ENCODE measurements around the gene PDE6A. TPM values are rescaled to one million over a fixed set of nuclear protein-coding genes. Genes with fewer than 3 reads are reported as not detected.

The PDE6A gene
- total and polyA plus RNA-seq, 4 donors = 0.13 TPM; not detected in 3

DNA sequence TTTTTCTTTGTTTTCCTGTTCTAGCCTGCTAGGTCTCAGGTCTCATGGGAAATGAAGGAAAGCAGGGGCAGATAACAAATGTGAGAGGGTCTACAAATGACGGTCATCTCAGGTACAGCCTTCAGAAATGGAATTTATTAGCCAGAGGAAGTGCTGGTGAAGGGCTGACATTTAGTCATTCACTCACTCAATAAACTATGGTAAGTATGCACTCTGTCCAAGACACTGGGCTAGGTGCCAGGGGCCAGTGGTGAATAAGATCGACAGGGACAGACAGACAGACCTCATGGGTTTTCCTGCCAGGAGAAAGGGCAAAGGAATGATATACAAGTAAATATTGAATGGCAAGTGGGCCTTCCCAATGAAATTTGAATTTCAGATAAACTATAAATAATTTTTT is 6.3 kb downstream of the PDE6A start:
- Histone ChIP-seq H3K36me3 (ENCODE audit: control insufficient read depth in 1 of 2, insufficient read depth in 2 of 2, low read length in 1 of 2) (no peaks in the 10 kb centered on the region), H3K27ac (ENCODE audit: low read depth in 1 of 2, low read length in 2 of 2) (peak overlapping the region in 1 of 2 donors; percentile 45), H3K9me3 (ENCODE audit: control insufficient read depth, low read length) (no peaks in the 10 kb centered on the region), H3K27me3 (ENCODE audit: control insufficient read depth in 1 of 2, insufficient read depth in 2 of 2, low read length in 1 of 2) (no peaks in the 10 kb centered on the region), H3K4me1 (ENCODE audit: control insufficient read depth in 1 of 2, insufficient read depth in 2 of 2, low read length in 2 of 2) (peaks cover 10 to 13% of the 10 kb centered on the region in 2 donors), H3K4me3 (ENCODE audit: low read length in 2 of 2) (no peak overlapping the region)
- intact Hi-C loops (cut with DNase I) = no loop called here
- ATAC-seq (ENCODE audit: low FRiP score) (no peak), DNase-seq (peak; percentile 72 to 85)
- WGBS, 2 donors = 7 to 16% methylated on average over 2 of the region's 2 CpGs

GRCh38 chr5:149937610-149938009 is 7.0 kb downstream of the PDE6A start:
- Histone ChIP-seq H3K27ac (ENCODE audit: low read depth in 1 of 2, low read length in 2 of 2) (no peak overlapping the region), H3K36me3 (ENCODE audit: control insufficient read depth in 1 of 2, insufficient read depth in 2 of 2, low read length in 1 of 2) (no peaks in the 10 kb centered on the region), H3K27me3 (ENCODE audit: control insufficient read depth in 1 of 2, insufficient read depth in 2 of 2, low read length in 1 of 2) (no peaks in the 10 kb centered on the region), H3K4me1 (ENCODE audit: control insufficient read depth in 1 of 2, insufficient read depth in 2 of 2, low read length in 2 of 2) (peaks cover 10 to 13% of the 10 kb centered on the region in 2 donors), H3K9me3 (ENCODE audit: control insufficient read depth, low read length) (no peaks in the 10 kb centered on the region), H3K4me3 (ENCODE audit: low read length in 2 of 2) (no peak overlapping the region)
- no peak for ATAC-seq (ENCODE audit: low FRiP score)
- DNase-seq = no peak
- intact Hi-C loops (cut with DNase I) = no loop called here
- 95 to 100% methylated on average over 1 of the region's 1 CpG for WGBS, 2 donors

DNA sequence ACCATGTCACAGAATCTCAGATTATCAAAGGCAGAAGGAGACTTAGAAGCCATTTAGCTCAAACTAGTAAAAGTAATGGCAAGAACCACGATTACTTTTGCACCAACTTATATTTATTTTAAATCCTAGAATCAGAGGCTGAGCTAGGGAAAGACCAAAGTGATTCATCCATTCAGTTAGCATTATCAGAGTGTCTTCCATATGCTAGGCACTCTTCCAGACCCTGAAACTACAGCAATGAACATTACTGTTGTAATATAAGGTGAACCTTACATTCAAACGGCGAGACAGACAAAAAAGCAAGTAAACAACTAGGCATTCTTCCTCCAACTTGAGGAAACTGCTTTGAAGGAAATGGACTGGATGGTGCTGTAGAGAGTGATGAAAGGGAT is 7.9 kb downstream of the PDE6A start:
- intact Hi-C loops (cut with DNase I) = no loop called here
- H3K36me3 ChIP-seq (ENCODE audit: control insufficient read depth in 1 of 2, insufficient read depth in 2 of 2, low read length in 1 of 2) = no peaks in the 10 kb centered on the region
- H3K4me1 ChIP-seq (ENCODE audit: control insufficient read depth in 1 of 2, insufficient read depth in 2 of 2, low read length in 2 of 2) = peaks cover 10 to 13% of the 10 kb centered on the region in 2 donors
- DNase-seq = no peak
- no peaks in the 10 kb centered on the region for H3K27me3 ChIP-seq (ENCODE audit: control insufficient read depth in 1 of 2, insufficient read depth in 2 of 2, low read length in 1 of 2)
- H3K27ac ChIP-seq (ENCODE audit: low read depth in 1 of 2, low read length in 2 of 2) = no peak overlapping the region
- H3K4me3 ChIP-seq (ENCODE audit: low read length in 2 of 2) = no peak overlapping the region
- 90 to 92% methylated on average over 3 of the region's 3 CpGs for WGBS, 2 donors
- no peak for ATAC-seq (ENCODE audit: low FRiP score)
- no peaks in the 10 kb centered on the region for H3K9me3 ChIP-seq (ENCODE audit: control insufficient read depth, low read length)

DNA sequence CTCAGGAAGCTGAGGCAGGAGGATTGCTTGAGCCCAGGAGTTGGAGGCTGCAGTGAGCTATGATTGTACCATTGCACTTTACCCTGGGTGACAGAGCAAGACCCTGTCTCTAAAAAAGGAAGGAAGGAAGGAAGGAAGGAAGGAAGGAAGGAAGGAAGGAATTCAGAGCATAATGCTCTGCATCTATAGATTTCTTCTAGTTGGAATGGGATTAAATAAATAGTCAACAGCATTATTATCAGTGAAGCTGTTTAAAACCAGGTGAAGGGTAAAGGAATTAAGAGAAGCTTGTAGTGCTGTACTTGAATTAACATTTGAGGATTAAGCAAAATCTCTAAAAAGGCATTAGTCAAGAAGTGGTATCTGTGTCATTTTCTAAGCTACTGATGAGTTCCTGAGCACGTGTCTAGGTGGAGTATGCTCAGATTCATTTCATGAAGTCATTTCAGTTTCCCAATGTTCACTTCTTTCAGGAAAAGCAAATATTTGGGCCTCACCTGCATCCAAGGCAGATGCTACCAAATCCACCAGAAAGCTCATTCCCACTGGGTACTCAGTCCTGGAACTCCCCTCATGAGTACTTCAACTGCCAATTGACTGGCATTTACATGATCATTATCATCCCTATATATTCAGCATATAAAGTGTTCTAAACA is 8.4 kb downstream of the PDE6A start:
- no peak for DNase-seq
- H3K9me3 ChIP-seq (ENCODE audit: control insufficient read depth, low read length) = no peaks in the 10 kb centered on the region
- intact Hi-C loops (cut with DNase I) = no loop called here
- no peaks in the 10 kb centered on the region for H3K27me3 ChIP-seq (ENCODE audit: control insufficient read depth in 1 of 2, insufficient read depth in 2 of 2, low read length in 1 of 2)
- no peak for ATAC-seq (ENCODE audit: low FRiP score)
- H3K36me3 ChIP-seq (ENCODE audit: control insufficient read depth in 1 of 2, insufficient read depth in 2 of 2, low read length in 1 of 2) = no peaks in the 10 kb centered on the region
- 80 to 83% methylated on average over 1 of the region's 1 CpG for WGBS, 2 donors
- H3K4me1 ChIP-seq (ENCODE audit: control insufficient read depth in 1 of 2, insufficient read depth in 2 of 2, low read length in 2 of 2) = peaks cover 10 to 13% of the 10 kb centered on the region in 2 donors
- H3K27ac ChIP-seq (ENCODE audit: low read depth in 1 of 2, low read length in 2 of 2) = peak overlapping the region; percentile 19 to 80
- H3K4me3 ChIP-seq (ENCODE audit: low read length in 2 of 2) = no peak overlapping the region

- WGBS, 2 donors = 13 to 16% methylated on average over 8 of the region's 8 CpGs
- no peaks in the 10 kb centered on the region for H3K27me3 ChIP-seq (ENCODE audit: control insufficient read depth in 1 of 2, insufficient read depth in 2 of 2, low read length in 1 of 2)
- peaks cover 10 to 13% of the 10 kb centered on the region in 2 donors for H3K4me1 ChIP-seq (ENCODE audit: control insufficient read depth in 1 of 2, insufficient read depth in 2 of 2, low read length in 2 of 2)
- no peaks in the 10 kb centered on the region for H3K36me3 ChIP-seq (ENCODE audit: control insufficient read depth in 1 of 2, insufficient read depth in 2 of 2, low read length in 1 of 2)
- intact Hi-C loops (cut with DNase I) = no loop called here
- H3K27ac ChIP-seq (ENCODE audit: low read depth in 1 of 2, low read length in 2 of 2) = peak overlapping the region in 1 of 2 donors; percentile 80
- no peaks in the 10 kb centered on the region for H3K9me3 ChIP-seq (ENCODE audit: control insufficient read depth, low read length)
- peak in 1 of 2 donors; percentile 79 for DNase-seq
- ATAC-seq (ENCODE audit: low FRiP score) = no peak
- H3K4me3 ChIP-seq (ENCODE audit: low read length in 2 of 2) = no peak overlapping the region
Observed at GRCh38 chr5:149935431-149935901, 9.1 kb downstream of the PDE6A start.

DNA sequence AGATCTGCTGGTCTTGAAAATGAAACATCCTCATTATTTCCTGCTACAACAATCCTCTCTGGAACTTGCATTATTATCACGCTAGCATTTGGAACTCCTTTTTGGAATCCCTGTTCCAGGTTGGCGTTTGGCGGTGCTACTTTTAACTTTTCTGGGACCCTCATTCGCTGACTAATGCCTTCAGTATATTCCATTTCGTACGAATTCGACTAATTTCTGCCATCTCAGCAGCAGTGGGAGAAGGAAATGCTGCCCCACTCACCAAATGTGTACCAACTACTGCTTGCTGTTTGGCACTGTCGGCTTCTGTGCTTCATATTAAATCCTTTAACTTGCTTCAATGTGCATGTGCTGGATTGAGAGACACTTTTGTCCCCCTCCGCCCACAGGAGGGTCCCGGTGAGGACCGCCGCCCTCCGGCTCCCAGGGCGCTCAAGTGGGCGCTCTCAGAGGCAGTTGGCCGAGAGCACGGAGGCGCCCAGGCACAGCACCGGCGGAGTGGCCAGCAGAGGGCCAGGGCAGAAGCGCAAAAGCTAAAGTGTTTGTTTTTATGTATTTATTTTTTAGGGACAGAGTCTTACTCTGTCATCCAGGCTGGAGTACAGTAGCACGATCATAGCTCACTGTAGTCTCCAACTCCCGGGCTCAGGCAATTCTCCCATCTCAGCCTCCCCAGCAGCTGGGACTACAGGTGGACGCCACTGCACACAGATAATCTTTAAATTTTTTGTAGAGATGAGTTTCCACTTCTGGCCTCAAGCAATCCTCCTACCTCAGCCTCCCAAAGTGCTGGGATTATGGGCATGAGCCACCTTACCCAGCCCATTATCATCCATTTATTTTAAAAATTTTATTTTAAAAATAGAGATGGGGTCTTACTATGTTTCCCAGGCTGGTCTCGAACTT is 11.9 kb downstream of the PDE6A start:
- intact Hi-C loops (cut with DNase I) = no loop called here
- Histone ChIP-seq H3K27ac (ENCODE audit: low read depth in 1 of 2, low read length in 2 of 2) (no peak overlapping the region), H3K27me3 (ENCODE audit: control insufficient read depth in 1 of 2, insufficient read depth in 2 of 2, low read length in 1 of 2) (no peaks in the 10 kb centered on the region), H3K36me3 (ENCODE audit: control insufficient read depth in 1 of 2, insufficient read depth in 2 of 2, low read length in 1 of 2) (no peaks in the 10 kb centered on the region), H3K9me3 (ENCODE audit: control insufficient read depth, low read length) (no peaks in the 10 kb centered on the region), H3K4me1 (ENCODE audit: control insufficient read depth in 1 of 2, insufficient read depth in 2 of 2, low read length in 2 of 2) (peaks cover 3 to 4% of the 10 kb centered on the region in 2 donors), H3K4me3 (ENCODE audit: low read length in 2 of 2) (no peak overlapping the region)
- DNase-seq = no peak
- 71 to 74% methylated on average over 25 of the region's 25 CpGs for WGBS, 2 donors
- no peak for ATAC-seq (ENCODE audit: low FRiP score)

GRCh38 chr5:149931992-149932436 is 12.6 kb downstream of the PDE6A start:
- Histone ChIP-seq H3K27ac (ENCODE audit: low read depth in 1 of 2, low read length in 2 of 2) (no peak overlapping the region), H3K4me3 (ENCODE audit: low read length in 2 of 2) (no peak overlapping the region)

DNA sequence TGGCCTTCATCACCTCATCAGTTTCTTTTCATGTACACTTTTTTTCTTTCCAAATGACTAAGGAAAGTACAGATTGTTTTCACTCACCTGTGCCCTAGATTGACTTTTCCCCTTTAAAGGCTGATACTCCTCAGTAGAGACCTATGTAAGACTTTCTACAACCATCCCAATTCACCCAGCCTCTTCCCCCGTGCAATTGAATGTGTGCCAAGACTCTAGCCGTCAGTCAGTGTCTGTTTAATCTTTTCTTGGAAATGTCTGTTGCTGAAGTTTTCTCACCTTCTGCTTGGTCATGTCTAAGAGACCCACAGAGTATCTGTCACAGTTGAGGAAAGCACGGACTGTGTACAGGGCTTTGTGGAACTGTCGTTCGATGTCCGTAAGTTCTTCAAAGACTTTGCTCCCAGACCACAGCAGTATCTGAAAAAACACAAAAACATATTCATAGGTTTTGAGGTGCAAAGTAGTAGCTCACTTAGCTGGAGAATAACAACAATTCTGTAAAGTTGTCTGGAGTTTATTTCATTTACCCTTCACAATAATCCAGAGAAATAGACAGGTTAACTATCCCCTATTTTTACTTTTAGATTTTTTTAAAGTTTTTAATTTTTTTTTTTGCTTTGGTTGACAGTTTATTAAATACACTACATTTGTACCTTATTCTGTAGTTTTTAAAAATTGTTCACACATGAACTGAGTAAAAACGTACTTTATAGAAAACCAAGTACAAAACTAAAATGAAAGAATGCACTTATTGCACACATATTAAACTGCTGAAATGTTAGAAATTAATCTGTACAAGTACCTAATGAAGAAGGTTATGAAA is 13.6 kb downstream of the PDE6A start:
- peaks cover 0 to 6% of the 10 kb centered on the region in 2 donors for H3K4me1 ChIP-seq (ENCODE audit: control insufficient read depth in 1 of 2, insufficient read depth in 2 of 2, low read length in 2 of 2)
- intact Hi-C loops (cut with DNase I) = no loop called here
- no peak overlapping the region for H3K27ac ChIP-seq (ENCODE audit: low read depth in 1 of 2, low read length in 2 of 2)
- 74% methylated on average over 7 of the region's 7 CpGs for WGBS, 2 donors
- H3K4me3 ChIP-seq (ENCODE audit: low read length in 2 of 2) = no peak overlapping the region
- no peaks in the 10 kb centered on the region for H3K9me3 ChIP-seq (ENCODE audit: control insufficient read depth, low read length)
- ATAC-seq (ENCODE audit: low FRiP score) = no peak
- no peaks in the 10 kb centered on the region for H3K36me3 ChIP-seq (ENCODE audit: control insufficient read depth in 1 of 2, insufficient read depth in 2 of 2, low read length in 1 of 2)
- no peaks in the 10 kb centered on the region for H3K27me3 ChIP-seq (ENCODE audit: control insufficient read depth in 1 of 2, insufficient read depth in 2 of 2, low read length in 1 of 2)
- DNase-seq = no peak

More at GRCh38 chr5:149931992-149932436, 12.6 kb downstream of the PDE6A start:
- Histone ChIP-seq H3K4me1 (ENCODE audit: control insufficient read depth in 1 of 2, insufficient read depth in 2 of 2, low read length in 2 of 2) (peaks cover 0 to 5% of the 10 kb centered on the region in 2 donors), H3K9me3 (ENCODE audit: control insufficient read depth, low read length) (no peaks in the 10 kb centered on the region), H3K36me3 (ENCODE audit: control insufficient read depth in 1 of 2, insufficient read depth in 2 of 2, low read length in 1 of 2) (no peaks in the 10 kb centered on the region), H3K27me3 (ENCODE audit: control insufficient read depth in 1 of 2, insufficient read depth in 2 of 2, low read length in 1 of 2) (no peaks in the 10 kb centered on the region)
- no peak for DNase-seq
- intact Hi-C loops (cut with DNase I) = no loop called here
- no peak for ATAC-seq (ENCODE audit: low FRiP score)
- WGBS, 2 donors = 89 to 92% methylated on average over 14 of the region's 14 CpGs

Measured in aorta (tissue), 5 donors.